ENCODE measurements around the gene SCGB2A2. TPM values are rescaled to one million over a fixed set of nuclear protein-coding genes. Genes with fewer than 3 reads are reported as not detected.

Gene SCGB2A2
- total and polyA plus RNA-seq, 2 experiments from 2014 or later = not detected

- Histone ChIP-seq H3K4me2 (no peak overlapping the region), H3K27ac (ENCODE audit: low read depth) (no peak overlapping the region), H4K20me1 (replicated peaks; ENCODE audit: insufficient read depth) (no peaks in the 10 kb centered on the region), H3F3A (replicated peaks; ENCODE audit: low read depth) (no peaks in the 10 kb centered on the region), H3K4me1 (ENCODE audit: insufficient read depth) (no peaks in the 10 kb centered on the region), H3K27me3 (ENCODE audit: insufficient read depth) (no peaks in the 10 kb centered on the region), H3K4me3 (no peak overlapping the region), H3K79me2 (replicated peaks; ENCODE audit: insufficient read depth) (no peaks in the 10 kb centered on the region), H2AFZ (peak overlapping the region; percentile 52; the same call in 1 of the 2 replicates), H3K9me2 (ENCODE audit: insufficient read depth) (no peaks in the 10 kb centered on the region), H3K36me3 (ENCODE audit: insufficient read depth) (no peaks in the 10 kb centered on the region)
- Mint-ChIP-seq H3K9me3 (peaks cover 11% of the 10 kb centered on the region), H3K27me3 (ENCODE audit: insufficient read depth, low read depth, poor library complexity) (peaks cover 4% of the 10 kb centered on the region), H3K4me3 (no peak overlapping the region), H3K36me3 (ENCODE audit: low read depth) (no peaks in the 10 kb centered on the region), H3K4me1 (no peaks in the 10 kb centered on the region), H3K27ac (no peak overlapping the region)
- no peak for DNase-seq (ENCODE audit: low spot score)
- TF ChIP-seq ZNF331 (CRISPR knock-in tag; IDR thresholded peaks at IDR 0.05; ENCODE audit: low read depth) (no peak), REST (IDR thresholded peaks at IDR 0.05; ENCODE audit: unreplicated experiment) (no peak), ZNF462 (CRISPR knock-in tag; IDR thresholded peaks at IDR 0.05) (no peak), EZH2 (IDR thresholded peaks at IDR 0.05; ENCODE audit: low read depth, unreplicated experiment) (no peak)
- TF ChIP-seq, protein P1, sequence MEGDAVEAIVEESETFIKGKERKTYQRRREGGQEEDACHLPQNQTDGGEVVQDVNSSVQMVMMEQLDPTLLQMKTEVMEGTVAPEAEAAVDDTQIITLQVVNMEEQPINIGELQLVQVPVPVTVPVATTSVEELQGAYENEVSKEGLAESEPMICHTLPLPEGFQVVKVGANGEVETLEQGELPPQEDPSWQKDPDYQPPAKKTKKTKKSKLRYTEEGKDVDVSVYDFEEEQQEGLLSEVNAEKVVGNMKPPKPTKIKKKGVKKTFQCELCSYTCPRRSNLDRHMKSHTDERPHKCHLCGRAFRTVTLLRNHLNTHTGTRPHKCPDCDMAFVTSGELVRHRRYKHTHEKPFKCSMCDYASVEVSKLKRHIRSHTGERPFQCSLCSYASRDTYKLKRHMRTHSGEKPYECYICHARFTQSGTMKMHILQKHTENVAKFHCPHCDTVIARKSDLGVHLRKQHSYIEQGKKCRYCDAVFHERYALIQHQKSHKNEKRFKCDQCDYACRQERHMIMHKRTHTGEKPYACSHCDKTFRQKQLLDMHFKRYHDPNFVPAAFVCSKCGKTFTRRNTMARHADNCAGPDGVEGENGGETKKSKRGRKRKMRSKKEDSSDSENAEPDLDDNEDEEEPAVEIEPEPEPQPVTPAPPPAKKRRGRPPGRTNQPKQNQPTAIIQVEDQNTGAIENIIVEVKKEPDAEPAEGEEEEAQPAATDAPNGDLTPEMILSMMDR (conservative IDR thresholded peaks at IDR 0.05; ENCODE audit: low read depth in 2 of 2) = no peak
- ATAC-seq = no peak
Observed at GRCh38 chr11:62309991-62310390, 40.0 kb downstream of the SCGB2A2 start.

Data from GM23338 (cell line).